ENCODE results near the gene FOXP1. TPM values are rescaled to one million over a fixed set of nuclear protein-coding genes. Genes with fewer than 3 reads are reported as not detected.

Gene FOXP1
- total RNA-seq, 2 experiments from 2014 or later = 116 to 131 TPM

GRCh38 chr3:70951316-70951715, 632.2 kb downstream of the FOXP1 start:
- Mint-ChIP-seq H3K36me3 (ENCODE audit: low read depth) (peaks cover 9% of the 10 kb centered on the region), H3K9me3 (no peaks in the 10 kb centered on the region), H3K27ac (no peak overlapping the region), H3K4me3 (no peak overlapping the region), H3K4me1 (no peaks in the 10 kb centered on the region), H3K27me3 (no peaks in the 10 kb centered on the region)
- ChIA-PET CTCF (interaction anchor here (0.9 kb wide), 1 partner anchor 401 kb away, joined by 3 read pairs; no protein-coding TSS in a partner anchor), POLR2A (no interaction called here)
- DNase-seq = no peak

GRCh38 chr3:70947579-70947978, 635.9 kb downstream of the FOXP1 start:
- Mint-ChIP-seq H3K27ac (no peak overlapping the region), H3K4me1 (no peaks in the 10 kb centered on the region), H3K4me3 (no peak overlapping the region), H3K9me3 (no peaks in the 10 kb centered on the region), H3K36me3 (ENCODE audit: low read depth) (no peaks in the 10 kb centered on the region), H3K27me3 (no peaks in the 10 kb centered on the region)
- POLR2A ChIA-PET = no interaction called here
- DNase-seq = no peak
- CTCF ChIA-PET = interaction anchor here (0.9 to 1.2 kb wide), 3 partner anchors 14 to 35 kb away, joined by 3 to 4 read pairs (median 3); no protein-coding TSS in a partner anchor

DNA sequence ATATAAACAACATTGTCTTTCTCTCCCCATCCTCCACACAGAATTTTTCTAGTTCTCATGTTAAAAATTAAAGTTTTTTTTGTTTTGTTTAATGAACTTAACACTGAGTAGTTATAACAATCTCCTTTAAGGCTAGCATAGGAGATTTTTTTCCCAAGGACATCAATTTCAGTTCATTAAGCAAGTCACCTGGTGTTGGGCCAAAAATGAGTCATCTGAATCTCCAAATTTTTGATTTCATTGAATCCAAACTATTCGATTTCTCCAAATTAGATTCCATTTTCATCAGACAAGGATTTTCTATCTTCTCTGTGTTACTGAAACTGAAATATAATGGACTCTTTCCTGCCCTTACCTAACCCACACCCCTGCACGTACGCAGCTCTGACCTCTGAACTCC, 639.6 kb downstream of the FOXP1 start:
- no peak for DNase-seq
- Mint-ChIP-seq H3K4me3 (no peak overlapping the region), H3K27me3 (peaks cover 15% of the 10 kb centered on the region), H3K27ac (no peak overlapping the region), H3K36me3 (ENCODE audit: low read depth) (no peaks in the 10 kb centered on the region), H3K9me3 (no peaks in the 10 kb centered on the region), H3K4me1 (no peaks in the 10 kb centered on the region)
- ChIA-PET POLR2A (no interaction called here), CTCF (no interaction called here)

GRCh38 chr3:70933105-70933810, 650.3 kb downstream of the FOXP1 start:
- no peak overlapping the region for H3K27ac Mint-ChIP-seq
- ChIA-PET CTCF (interaction anchor here (0.7 to 1.5 kb wide), 3 partner anchors 14 to 28 kb away, joined by 4 to 5 read pairs (median 4); no protein-coding TSS in a partner anchor), POLR2A (interaction anchor here (1.1 kb wide), 1 partner anchor 275 kb away, joined by 4 read pairs; no protein-coding TSS in a partner anchor)
- H3K4me1 Mint-ChIP-seq = peaks cover 4% of the 10 kb centered on the region
- H3K9me3 Mint-ChIP-seq = no peaks in the 10 kb centered on the region
- DNase-seq = no peak
- H3K27me3 Mint-ChIP-seq = peaks cover 10% of the 10 kb centered on the region
- H3K4me3 Mint-ChIP-seq = no peak overlapping the region
- H3K36me3 Mint-ChIP-seq (ENCODE audit: low read depth) = no peaks in the 10 kb centered on the region

DNA sequence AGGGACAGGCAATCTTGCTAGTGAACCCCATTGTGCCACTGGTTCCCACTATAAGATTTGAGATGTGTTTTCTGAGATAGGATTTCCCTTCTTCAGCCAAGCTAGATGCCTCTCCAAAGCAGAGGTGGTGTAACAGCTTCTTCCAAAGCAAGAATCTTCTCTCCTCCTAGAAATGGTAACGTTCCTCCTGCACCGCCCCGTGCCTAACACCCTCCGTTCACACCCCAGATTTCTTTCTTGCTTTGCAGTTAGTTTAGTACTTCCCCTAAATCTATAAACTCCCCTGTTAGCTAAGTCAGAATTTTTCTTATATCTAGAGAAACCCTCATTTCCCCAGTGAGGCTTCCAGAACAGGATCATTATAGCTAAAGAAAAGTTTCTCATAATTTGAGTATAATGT, 653.5 kb downstream of the FOXP1 start:
- ChIA-PET POLR2A (no interaction called here), CTCF (no interaction called here)
- H3K4me1 Mint-ChIP-seq = peaks cover 4% of the 10 kb centered on the region
- no peak overlapping the region for H3K4me3 Mint-ChIP-seq
- no peaks in the 10 kb centered on the region for H3K9me3 Mint-ChIP-seq
- peaks cover 3% of the 10 kb centered on the region for H3K27me3 Mint-ChIP-seq
- DNase-seq = no peak
- no peak overlapping the region for H3K27ac Mint-ChIP-seq
- H3K36me3 Mint-ChIP-seq (ENCODE audit: low read depth) = no peaks in the 10 kb centered on the region

DNA sequence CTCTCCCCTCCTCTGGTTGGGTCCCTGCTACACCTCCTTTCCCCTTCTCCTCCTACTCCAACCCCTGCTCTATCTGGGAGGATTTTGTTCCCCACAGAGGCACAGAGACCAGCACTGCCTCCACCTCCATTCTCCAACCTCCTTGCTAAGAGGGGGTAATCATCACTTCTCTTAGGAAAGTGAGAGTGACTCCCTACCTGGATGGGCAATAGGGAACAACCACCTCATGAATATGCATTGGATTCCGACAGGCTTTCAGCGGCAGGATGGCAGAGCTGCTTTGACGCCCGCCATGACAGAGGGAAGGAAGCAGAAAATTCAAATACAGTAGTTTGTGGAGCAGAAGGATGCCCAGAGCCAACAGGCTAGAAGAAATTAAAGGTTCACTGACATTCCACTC, 656.3 kb downstream of the FOXP1 start:
- POLR2A ChIA-PET = no interaction called here
- CTCF ChIA-PET = no interaction called here
- no peaks in the 10 kb centered on the region for H3K36me3 Mint-ChIP-seq (ENCODE audit: low read depth)
- peaks cover 3% of the 10 kb centered on the region for H3K27me3 Mint-ChIP-seq
- H3K27ac Mint-ChIP-seq = no peak overlapping the region
- H3K4me3 Mint-ChIP-seq = no peak overlapping the region
- peaks cover 3% of the 10 kb centered on the region for H3K9me3 Mint-ChIP-seq
- no peak for DNase-seq
- no peaks in the 10 kb centered on the region for H3K4me1 Mint-ChIP-seq

DNA sequence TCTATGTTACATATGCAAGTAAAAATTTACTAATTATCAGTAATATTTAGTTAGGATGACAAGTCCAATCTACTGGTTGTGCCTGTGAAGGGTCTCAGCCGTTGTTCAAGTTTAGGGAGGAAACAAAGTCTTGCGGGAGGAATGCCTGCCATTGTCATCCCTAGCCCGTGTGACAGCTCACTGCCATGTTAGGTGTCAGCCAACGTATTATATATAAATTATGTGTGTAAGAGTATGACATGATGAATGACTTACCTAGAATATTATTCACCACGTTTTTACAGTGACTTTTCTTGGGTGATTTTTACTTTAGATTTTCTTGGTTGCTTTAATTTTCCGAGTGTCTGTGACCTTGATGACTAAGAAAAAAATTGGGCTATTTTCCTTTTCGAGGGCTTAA, 656.7 kb downstream of the FOXP1 start:
- Mint-ChIP-seq H3K9me3 (peaks cover 5% of the 10 kb centered on the region), H3K4me3 (no peak overlapping the region), H3K4me1 (no peaks in the 10 kb centered on the region), H3K36me3 (ENCODE audit: low read depth) (no peaks in the 10 kb centered on the region), H3K27me3 (peaks cover 3% of the 10 kb centered on the region), H3K27ac (no peak overlapping the region)
- ChIA-PET POLR2A (no interaction called here), CTCF (no interaction called here)
- no peak for DNase-seq

DNA sequence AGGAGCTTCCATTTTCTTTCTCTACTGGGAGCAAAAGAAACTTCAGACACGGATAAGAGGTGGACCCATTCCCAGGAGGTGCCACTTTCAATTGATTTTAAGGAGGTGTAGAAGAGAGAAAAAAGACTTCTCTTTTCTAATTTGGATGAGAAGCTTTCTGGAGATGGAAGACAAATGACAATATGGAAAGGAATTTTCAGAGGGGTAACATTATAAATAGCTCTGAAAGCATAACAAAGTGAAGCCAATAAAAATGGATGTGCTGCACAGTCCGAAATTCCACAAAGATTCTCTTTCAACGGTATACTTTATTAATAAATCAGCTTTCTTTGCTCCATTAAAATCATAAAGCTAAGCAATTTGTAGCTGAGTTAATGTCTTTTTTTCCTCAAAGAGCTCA, 663.9 kb downstream of the FOXP1 start:
- ChIA-PET POLR2A (no interaction called here), CTCF (interaction anchor here (1.1 kb wide), 1 partner anchor 13 kb away, joined by 5 read pairs; no protein-coding TSS in a partner anchor)
- H3K36me3 Mint-ChIP-seq (ENCODE audit: low read depth) = no peaks in the 10 kb centered on the region
- H3K9me3 Mint-ChIP-seq = peaks cover 5% of the 10 kb centered on the region
- no peaks in the 10 kb centered on the region for H3K27me3 Mint-ChIP-seq
- no peak overlapping the region for H3K27ac Mint-ChIP-seq
- no peaks in the 10 kb centered on the region for H3K4me1 Mint-ChIP-seq
- DNase-seq = no peak
- no peak overlapping the region for H3K4me3 Mint-ChIP-seq

DNA sequence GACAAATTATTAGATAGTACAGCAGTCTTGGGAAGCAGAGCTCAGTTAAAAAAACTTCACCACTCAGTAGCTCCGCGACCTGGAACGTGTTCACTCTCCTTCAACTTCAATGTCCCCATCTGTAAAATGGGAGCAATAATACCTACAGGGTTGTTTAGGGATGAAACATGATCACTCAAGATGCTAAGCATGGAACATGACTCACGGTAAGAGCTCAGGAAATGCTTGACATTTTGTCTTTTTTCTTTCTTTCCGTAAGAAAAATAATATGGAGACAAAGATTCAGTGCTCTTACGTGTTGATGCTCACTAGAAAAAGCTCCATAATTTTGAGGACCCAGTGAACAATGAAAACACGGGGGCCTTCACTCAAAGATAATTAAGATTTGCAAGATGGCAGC, 664.4 kb downstream of the FOXP1 start:
- Mint-ChIP-seq H3K4me1 (no peaks in the 10 kb centered on the region), H3K27me3 (no peaks in the 10 kb centered on the region), H3K36me3 (ENCODE audit: low read depth) (no peaks in the 10 kb centered on the region), H3K4me3 (no peak overlapping the region), H3K27ac (no peak overlapping the region), H3K9me3 (peaks cover 3% of the 10 kb centered on the region)
- POLR2A ChIA-PET = no interaction called here
- no peak for DNase-seq
- CTCF ChIA-PET = interaction anchor here (0.8 to 1.1 kb wide), 2 partner anchors 14 to 37 kb away, joined by 3 to 5 read pairs; no protein-coding TSS in a partner anchor

DNA sequence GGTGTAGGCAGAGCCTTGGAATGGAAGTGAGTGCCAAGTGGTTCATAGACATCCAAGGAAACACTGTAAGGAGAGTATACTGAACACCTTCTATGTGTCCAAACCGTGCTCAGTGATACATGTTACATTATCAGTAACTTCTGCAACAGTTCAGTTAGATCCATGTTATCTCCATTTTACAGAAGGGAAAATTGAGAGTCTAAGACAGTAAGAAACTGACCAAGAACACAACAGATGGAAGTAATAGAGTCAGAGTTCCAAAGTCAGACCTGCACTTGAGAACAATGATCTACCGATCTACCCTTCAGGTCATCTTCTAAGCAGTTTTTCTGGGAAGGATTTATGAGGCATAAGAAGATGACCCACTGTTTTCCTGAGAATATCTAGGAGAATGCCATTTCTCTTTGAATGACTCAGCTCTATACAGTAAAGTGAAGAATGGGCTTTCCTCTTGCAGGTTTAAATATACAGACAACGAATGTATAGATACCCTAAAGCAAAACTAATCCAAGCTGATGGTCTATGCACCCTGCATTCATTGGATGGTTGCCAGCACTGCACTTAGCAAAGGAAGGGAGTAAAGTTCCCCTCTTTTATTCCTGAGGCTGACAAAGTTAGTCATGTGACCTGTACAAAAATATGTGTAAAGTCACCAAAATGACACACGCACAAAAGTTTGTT, 667.0 kb downstream of the FOXP1 start:
- H3K36me3 Mint-ChIP-seq (ENCODE audit: low read depth) = no peaks in the 10 kb centered on the region

DNA sequence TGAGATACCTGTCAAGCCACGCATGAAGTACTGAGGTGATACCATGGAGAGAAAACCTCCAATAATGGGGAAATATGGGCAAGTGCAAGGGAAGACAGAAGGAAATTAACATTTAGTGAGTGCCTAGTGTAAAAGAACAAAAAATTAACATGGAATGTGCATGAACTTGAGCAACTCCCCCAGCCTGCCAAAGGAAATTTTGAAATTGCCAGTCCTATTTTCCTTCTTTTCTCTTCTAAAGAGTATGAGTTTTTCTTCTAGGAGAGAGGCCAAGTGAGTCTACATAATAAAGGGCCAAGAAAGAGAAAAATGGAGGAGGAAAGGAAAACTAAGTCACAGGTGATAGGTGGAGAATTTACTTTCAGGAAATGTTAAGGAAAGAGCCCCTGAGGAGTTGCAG, 668.7 kb downstream of the FOXP1 start:
- Mint-ChIP-seq H3K27ac (no peak overlapping the region), H3K4me1 (no peaks in the 10 kb centered on the region), H3K27me3 (peaks cover 2% of the 10 kb centered on the region), H3K9me3 (no peaks in the 10 kb centered on the region), H3K36me3 (ENCODE audit: low read depth) (no peaks in the 10 kb centered on the region), H3K4me3 (no peak overlapping the region)
- DNase-seq = no peak
- CTCF ChIA-PET = interaction anchor here (0.6 to 1.4 kb wide), 3 partner anchors 10 to 441 kb away, joined by 3 read pairs; no protein-coding TSS in a partner anchor
- POLR2A ChIA-PET = no interaction called here

More for the DNA sequence above, 667.0 kb downstream of the FOXP1 start:
- Mint-ChIP-seq H3K27ac (no peak overlapping the region), H3K4me1 (no peaks in the 10 kb centered on the region), H3K4me3 (no peak overlapping the region), H3K9me3 (no peaks in the 10 kb centered on the region), H3K27me3 (no peaks in the 10 kb centered on the region)
- ChIA-PET POLR2A (no interaction called here), CTCF (interaction anchor here (1.4 kb wide), 1 partner anchor 11 kb away, joined by 3 read pairs; no protein-coding TSS in a partner anchor)
- DNase-seq = no peak

- H3K36me3 Mint-ChIP-seq (ENCODE audit: low read depth) = no peaks in the 10 kb centered on the region
Observed at GRCh38 chr3:70911719-70912118, 671.8 kb downstream of the FOXP1 start.

DNA sequence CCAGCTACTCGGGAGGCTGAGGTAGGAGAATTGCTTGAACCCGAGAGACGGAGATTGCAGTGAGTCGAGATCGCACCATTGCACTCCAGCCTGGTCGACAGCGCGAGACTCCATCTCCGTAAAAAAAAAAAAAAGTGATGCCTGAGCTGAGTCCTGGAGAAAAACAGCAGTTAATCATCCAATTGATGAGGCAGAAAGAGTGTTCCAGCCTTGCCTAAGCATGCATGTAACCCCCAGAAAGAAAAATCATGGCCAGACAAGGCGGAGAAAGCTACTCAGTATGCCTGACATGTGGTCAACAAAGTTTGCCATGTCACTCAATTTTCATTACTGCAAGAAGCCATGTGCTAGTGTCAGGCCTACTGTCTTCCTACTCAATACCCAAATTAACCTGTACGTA, 678.0 kb downstream of the FOXP1 start:
- ChIA-PET CTCF (interaction anchor here (0.6 to 1.2 kb wide), 4 partner anchors 10 to 318 kb away, joined by 3 to 4 read pairs (median 4); no protein-coding TSS in a partner anchor), POLR2A (no interaction called here)

More at GRCh38 chr3:70911719-70912118, 671.8 kb downstream of the FOXP1 start:
- Mint-ChIP-seq H3K27me3 (peaks cover 3% of the 10 kb centered on the region), H3K4me1 (no peaks in the 10 kb centered on the region), H3K27ac (no peak overlapping the region), H3K9me3 (no peaks in the 10 kb centered on the region), H3K4me3 (no peak overlapping the region)
- no peak for DNase-seq
- ChIA-PET POLR2A (no interaction called here), CTCF (no interaction called here)

More for the DNA sequence above, 678.0 kb downstream of the FOXP1 start:
- Mint-ChIP-seq H3K27me3 (peaks cover 5% of the 10 kb centered on the region), H3K4me1 (no peaks in the 10 kb centered on the region), H3K27ac (no peak overlapping the region), H3K9me3 (no peaks in the 10 kb centered on the region), H3K36me3 (ENCODE audit: low read depth) (no peaks in the 10 kb centered on the region), H3K4me3 (no peak overlapping the region)
- DNase-seq = no peak

Measured in activated CD4-positive, alpha-beta T cell treated with anti-CD3 and anti-CD28 coated beads, Interleukin-2, amount 10 ng/mL, durations not matched to agents 7 days and 5 days (primary cell).